ENCODE results near the gene CD14.
"Not testable (repeated sequence)": the region's sequence is repeated elsewhere in the genome, so short reads cannot be mapped to it uniquely, and the experiment has no call there.

The CD14 gene

DNA sequence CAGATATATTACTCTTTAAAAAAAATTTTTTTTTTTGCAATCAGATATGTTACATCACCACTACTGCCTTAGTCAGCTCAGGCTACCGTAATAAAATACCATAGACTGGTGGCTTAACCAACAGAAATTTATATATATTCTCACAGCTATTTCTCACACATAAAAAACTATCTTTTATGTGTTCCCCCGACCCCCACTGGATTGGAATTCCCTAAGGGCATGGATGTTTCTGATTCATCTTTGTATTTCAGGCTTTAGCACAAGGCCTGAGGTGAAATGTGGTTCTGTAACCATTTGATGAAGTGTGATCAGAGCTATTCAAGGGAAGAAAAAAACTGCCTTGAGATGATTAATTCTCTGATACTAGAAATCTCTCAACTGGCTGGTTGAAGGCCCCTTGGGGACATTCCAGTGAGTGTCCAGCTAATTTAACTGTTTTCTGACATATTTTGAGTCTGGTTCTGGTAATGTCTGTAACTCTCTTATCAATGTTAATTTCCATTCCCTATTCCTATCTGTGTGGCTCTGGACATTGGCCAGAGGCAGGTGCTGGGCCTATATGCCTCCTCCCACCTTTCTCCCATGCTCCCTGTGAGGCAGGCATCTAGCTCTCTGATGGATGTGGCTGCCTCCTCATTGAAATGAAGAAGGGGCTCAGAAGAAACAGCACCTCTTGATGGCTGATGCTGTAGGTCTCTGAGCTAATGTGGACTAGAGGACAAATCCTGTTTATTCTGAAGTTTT is 2.5 kb downstream of the CD14 start:
- Histone ChIP-seq H3K9me3 (ENCODE audit: insufficient read depth, low read length) (peaks cover 15% of the 10 kb centered on the region; the same call in 1 of the 2 replicates), H3K36me3 (ENCODE audit: low read length) (no peaks in the 10 kb centered on the region), H3K79me2 (ENCODE audit: insufficient read depth, low read length) (no peaks in the 10 kb centered on the region), H3K4me3 (ENCODE audit: insufficient read depth, low read length, poor library complexity, severe bottlenecking) (no peak overlapping the region), H3F3A (ENCODE audit: insufficient read depth) (0 out of 2 replicates have a peak, but pooled peaks cover 5% of the 10 kb centered on the region), H3K27me3 (ENCODE audit: low read length) (no peaks in the 10 kb centered on the region), H3K9me2 (replicated peaks; ENCODE audit: insufficient read depth, low read length) (no peaks in the 10 kb centered on the region), H3K4me2 (ENCODE audit: low read depth, low read length, poor library complexity, severe bottlenecking) (no peak overlapping the region), H4K20me1 (ENCODE audit: low read depth, low read length) (no peaks in the 10 kb centered on the region), H3K9ac (ENCODE audit: low read length) (no peak overlapping the region), H2AFZ (ENCODE audit: low read depth, low read length, severe bottlenecking) (no peak overlapping the region), H3K27ac (ENCODE audit: low read depth, low read length) (no peak overlapping the region)
- TF ChIP-seq CTCF (IDR thresholded peaks at IDR 0.05; ENCODE audit: insufficient read depth, low read length, poor library complexity, severe bottlenecking) = no peak

DNA sequence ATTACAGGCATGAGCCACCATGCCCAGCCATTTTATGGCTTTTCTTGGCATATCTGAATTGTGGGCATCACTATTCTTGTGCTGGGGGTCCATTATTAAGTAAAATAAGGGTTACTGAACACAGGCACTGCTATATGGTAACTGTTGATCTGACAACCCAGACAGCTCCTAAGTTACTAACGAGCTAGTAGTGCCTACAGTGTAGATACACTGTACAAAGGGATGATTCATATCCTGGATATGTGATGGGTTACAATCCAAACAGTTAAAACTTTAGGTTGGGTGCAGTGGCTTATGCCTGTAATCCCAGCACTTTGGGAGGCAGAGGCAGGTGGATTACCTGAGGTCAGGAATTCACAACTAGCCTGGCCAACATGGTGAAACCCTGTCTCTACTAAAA is 4.3 kb downstream of the CD14 start:
- Histone ChIP-seq H3K27ac (ENCODE audit: low read depth, low read length) (no peak overlapping the region), H3K79me2 (ENCODE audit: insufficient read depth, low read length) (no peaks in the 10 kb centered on the region), H3K4me3 (ENCODE audit: insufficient read depth, low read length, poor library complexity, severe bottlenecking) (no peak overlapping the region), H3K9me2 (replicated peaks; ENCODE audit: insufficient read depth, low read length) (no peaks in the 10 kb centered on the region), H3K27me3 (ENCODE audit: low read length) (no peaks in the 10 kb centered on the region), H3K4me2 (ENCODE audit: low read depth, low read length, poor library complexity, severe bottlenecking) (no peak overlapping the region), H2AFZ (ENCODE audit: low read depth, low read length, severe bottlenecking) (no peak overlapping the region), H3K9me3 (ENCODE audit: insufficient read depth, low read length) (peaks cover 15% of the 10 kb centered on the region; the same call in 1 of the 2 replicates), H4K20me1 (ENCODE audit: low read depth, low read length) (no peaks in the 10 kb centered on the region), H3F3A (ENCODE audit: insufficient read depth) (no peaks in the 10 kb centered on the region), H3K9ac (ENCODE audit: low read length) (no peak overlapping the region), H3K36me3 (ENCODE audit: low read length) (no peaks in the 10 kb centered on the region)
- TF ChIP-seq CTCF (IDR thresholded peaks at IDR 0.05; ENCODE audit: insufficient read depth, low read length, poor library complexity, severe bottlenecking) = no peak
- no peak for TF ChIP-seq EZH2phosphoT487 (conservative IDR thresholded peaks at IDR 0.05; ENCODE audit: low read length)

DNA sequence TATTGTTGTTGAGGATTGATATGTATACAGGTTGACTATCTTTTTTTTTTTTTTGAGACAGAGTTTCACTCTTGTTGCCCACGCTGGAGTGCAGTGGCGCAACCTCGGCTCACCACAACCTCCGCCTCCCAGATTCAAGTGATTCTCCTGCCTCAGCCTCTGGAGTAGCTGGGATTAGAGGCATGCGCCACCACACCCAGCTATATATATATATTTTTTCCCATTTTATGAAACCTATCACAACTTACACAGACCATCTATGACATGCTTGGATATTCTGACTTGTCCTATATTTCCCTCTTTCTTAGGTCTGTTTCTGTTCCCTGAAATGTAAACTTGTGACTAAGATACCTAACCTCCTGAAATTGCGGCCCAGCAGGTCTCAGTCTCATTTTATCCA is 5.0 kb downstream of the CD14 start:
- H3K9me3 ChIP-seq (ENCODE audit: insufficient read depth, low read length) = peaks cover 15% of the 10 kb centered on the region; the same call in 1 of the 2 replicates
- no peaks in the 10 kb centered on the region for H3K27me3 ChIP-seq (ENCODE audit: low read length)
- no peak overlapping the region for H3K4me2 ChIP-seq (ENCODE audit: low read depth, low read length, poor library complexity, severe bottlenecking)
- H3K79me2 ChIP-seq (ENCODE audit: insufficient read depth, low read length) = no peaks in the 10 kb centered on the region
- TF ChIP-seq EZH2phosphoT487 (conservative IDR thresholded peaks at IDR 0.05; ENCODE audit: low read length) (no peak), CTCF (IDR thresholded peaks at IDR 0.05; ENCODE audit: insufficient read depth, low read length, poor library complexity, severe bottlenecking) (no peak)
- H3K9ac ChIP-seq (ENCODE audit: low read length) = no peak overlapping the region
- no peaks in the 10 kb centered on the region for H3F3A ChIP-seq (ENCODE audit: insufficient read depth)
- H3K36me3 ChIP-seq (ENCODE audit: low read length) = no peaks in the 10 kb centered on the region
- H3K9me2 ChIP-seq (replicated peaks; ENCODE audit: insufficient read depth, low read length) = no peaks in the 10 kb centered on the region
- no peak overlapping the region for H3K4me3 ChIP-seq (ENCODE audit: insufficient read depth, low read length, poor library complexity, severe bottlenecking)
- H4K20me1 ChIP-seq (ENCODE audit: low read depth, low read length) = no peaks in the 10 kb centered on the region
- H2AFZ ChIP-seq (ENCODE audit: low read depth, low read length, severe bottlenecking) = no peak overlapping the region
- H3K27ac ChIP-seq (ENCODE audit: low read depth, low read length) = no peak overlapping the region

- not testable (repeated sequence) for H3K9ac ChIP-seq (ENCODE audit: low read length); H3K4me2 ChIP-seq (ENCODE audit: low read depth, low read length, poor library complexity, severe bottlenecking)
Observed at GRCh38 chr5:140624886-140625285, 8.1 kb downstream of the CD14 start.

GRCh38 chr5:140623061-140623460 is 9.9 kb downstream of the CD14 start:
- H3F3A ChIP-seq (ENCODE audit: insufficient read depth); H3K27me3 ChIP-seq (ENCODE audit: low read length); H3K9me2 ChIP-seq (replicated peaks; ENCODE audit: insufficient read depth, low read length); H3K36me3 ChIP-seq (ENCODE audit: low read length); H2AFZ ChIP-seq (ENCODE audit: low read depth, low read length, severe bottlenecking); H3K9ac ChIP-seq (ENCODE audit: low read length); H3K4me2 ChIP-seq (ENCODE audit: low read depth, low read length, poor library complexity, severe bottlenecking); H4K20me1 ChIP-seq (ENCODE audit: low read depth, low read length); H3K79me2 ChIP-seq (ENCODE audit: insufficient read depth, low read length); H3K27ac ChIP-seq (ENCODE audit: low read depth, low read length); H3K4me3 ChIP-seq (ENCODE audit: insufficient read depth, low read length, poor library complexity, severe bottlenecking); H3K9me3 ChIP-seq (ENCODE audit: insufficient read depth, low read length): not testable (repeated sequence)

More at GRCh38 chr5:140624886-140625285, 8.1 kb downstream of the CD14 start:
- not testable (repeated sequence) for H3K79me2 ChIP-seq (ENCODE audit: insufficient read depth, low read length); H2AFZ ChIP-seq (ENCODE audit: low read depth, low read length, severe bottlenecking); H3K9me2 ChIP-seq (replicated peaks; ENCODE audit: insufficient read depth, low read length); H4K20me1 ChIP-seq (ENCODE audit: low read depth, low read length); H3K4me3 ChIP-seq (ENCODE audit: insufficient read depth, low read length, poor library complexity, severe bottlenecking); H3K36me3 ChIP-seq (ENCODE audit: low read length); H3K27me3 ChIP-seq (ENCODE audit: low read length); H3F3A ChIP-seq (ENCODE audit: insufficient read depth); H3K27ac ChIP-seq (ENCODE audit: low read depth, low read length)
- H3K9me3 ChIP-seq (ENCODE audit: insufficient read depth, low read length) = peaks cover 15% of the 10 kb centered on the region; the same call in 1 of the 2 replicates
